GM21825 (cell line): ENCODE measurements around the gene ARPC4.

ENCODE experiments used
- ATAC-seq: cut with Tn5 transposase; IDR thresholded peaks from one replicate; pipeline ENCODE4 v1.9.1; 2021; ENCODE audit warnings: mild to moderate bottlenecking, moderate library complexity; ENCODE audit not compliant: unreplicated experiment

The ARPC4 gene

DNA sequence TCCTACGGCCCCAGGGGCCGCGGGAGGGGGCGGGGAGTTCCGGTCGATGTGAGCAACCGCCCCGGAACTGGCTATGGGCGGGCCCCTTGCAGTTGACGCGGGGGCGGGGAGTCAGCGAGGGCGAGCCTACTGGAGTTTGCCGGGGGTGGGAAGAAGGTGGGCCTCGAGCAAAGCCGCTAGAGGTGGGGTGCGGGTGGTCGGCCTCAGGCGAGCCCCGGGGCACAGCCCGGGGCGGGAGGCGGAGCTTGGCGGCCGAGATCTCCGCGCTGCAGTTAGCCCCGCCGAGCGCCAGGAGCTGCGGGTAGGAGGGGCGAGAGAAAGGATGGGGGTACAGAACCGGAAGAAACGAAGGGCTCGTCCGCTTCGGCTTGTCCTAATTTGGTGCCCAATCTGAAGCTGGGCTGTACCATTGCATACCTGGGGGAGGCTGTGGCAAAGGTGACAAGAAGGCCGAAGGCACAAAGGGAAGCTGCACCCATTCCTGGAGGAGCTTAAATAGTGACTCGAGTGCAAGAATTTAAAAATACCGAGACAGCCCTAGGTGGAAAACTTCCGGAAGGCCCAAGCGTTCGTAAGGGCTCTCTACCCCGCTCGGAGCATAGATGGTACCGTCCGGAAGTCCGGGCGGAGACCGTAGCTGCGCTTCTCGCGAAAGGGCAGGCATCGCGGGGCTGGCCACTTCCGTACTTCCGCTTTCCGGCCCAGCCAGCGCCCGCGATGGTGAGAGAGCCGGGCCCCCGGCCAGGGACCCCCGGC lies at the start of gene ARPC4, which contains the start of gene TADA3:
Gene ARPC4 (plus strand): TSS at position 678 of the 756 bp plus-strand sequence. CDS start 40 bp downstream, at position 718.
Gene TADA3 (minus strand): TSS at position 69 of the 756 bp plus-strand sequence. CDS start 1,007 bp downstream, outside the sequence.
- peak; percentile 80 for ATAC-seq

- no peak for ATAC-seq
Observed at GRCh38 chr3:9743548-9743947, 49.3 kb upstream of the ARPC4 start.

DNA sequence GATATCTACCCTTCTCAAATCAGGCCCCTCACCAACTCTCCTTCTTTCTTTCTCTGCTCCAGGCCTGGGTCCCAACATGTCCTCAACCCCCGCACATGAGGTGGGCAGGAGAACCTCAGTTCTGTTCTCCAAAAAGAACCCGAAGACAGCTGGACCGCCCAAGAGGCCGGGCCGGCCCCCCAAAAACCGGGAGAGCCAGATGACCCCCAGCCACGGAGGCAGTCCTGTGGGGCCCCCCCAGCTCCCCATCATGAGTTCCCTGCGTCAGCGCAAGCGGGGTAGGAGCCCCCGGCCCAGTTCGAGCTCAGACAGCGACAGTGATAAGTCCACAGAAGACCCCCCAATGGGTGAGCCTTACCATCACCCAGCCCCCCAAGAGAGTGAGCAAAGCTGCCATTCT lies 48.7 kb upstream of the ARPC4 start:
- ATAC-seq, result no peak

GRCh38 chr3:9745521-9745920 lies 47.4 kb upstream of the ARPC4 start:
- ATAC-seq, result no peak

DNA sequence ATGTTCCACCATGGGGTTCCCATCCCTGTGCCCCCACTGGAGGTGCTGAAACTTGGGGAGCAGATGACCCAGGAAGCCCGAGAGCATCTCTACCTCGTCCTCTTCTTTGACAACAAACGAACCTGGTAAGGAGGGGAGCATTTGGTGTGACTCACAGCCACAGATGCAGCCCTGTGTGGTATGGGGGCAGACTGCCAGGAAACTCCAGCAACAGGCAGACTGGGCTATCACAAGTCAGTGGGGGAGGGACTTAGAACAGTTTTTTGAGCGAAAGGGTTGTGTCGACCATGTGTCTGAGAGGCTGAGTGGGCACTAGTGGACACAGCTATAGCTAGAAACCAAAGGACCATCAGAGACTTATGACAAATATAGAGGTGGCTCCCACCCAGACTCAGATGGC lies 46.6 kb upstream of the ARPC4 start:
- no peak for ATAC-seq

DNA sequence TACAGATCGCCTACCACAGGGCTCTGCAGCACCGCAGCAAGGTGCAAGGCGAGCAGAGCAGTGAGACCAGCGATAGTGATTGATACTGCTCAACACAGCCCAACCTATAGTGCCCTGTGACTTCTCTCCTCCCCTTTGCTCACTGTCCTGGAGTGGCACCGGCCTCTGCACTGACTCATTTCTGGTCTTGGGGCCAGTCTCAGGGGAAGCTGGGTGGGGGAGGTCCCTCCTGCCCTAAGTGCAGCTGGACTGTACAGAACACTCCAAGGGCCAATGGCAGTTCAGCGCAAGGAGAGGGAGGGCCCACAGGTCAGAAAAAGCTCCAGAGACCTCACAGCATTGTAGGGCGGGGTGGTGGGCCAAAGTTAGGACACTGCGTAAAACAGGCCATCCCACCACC lies 45.6 kb upstream of the ARPC4 start:
- ATAC-seq, result no peak

- no peak for ATAC-seq
Observed at GRCh38 chr3:9748031-9748430, 44.9 kb upstream of the ARPC4 start.

- ATAC-seq, result no peak
Observed at GRCh38 chr3:9749296-9749644, 43.6 kb upstream of the ARPC4 start.

GRCh38 chr3:9749645-9750555 lies 43.0 kb upstream of the ARPC4 start, which contains the start of gene OGG1:
Gene OGG1 (plus strand): TSS chr3:9749952. CDS start chr3:9750287, 335 bp downstream.
- peak; percentile 90 for ATAC-seq

DNA sequence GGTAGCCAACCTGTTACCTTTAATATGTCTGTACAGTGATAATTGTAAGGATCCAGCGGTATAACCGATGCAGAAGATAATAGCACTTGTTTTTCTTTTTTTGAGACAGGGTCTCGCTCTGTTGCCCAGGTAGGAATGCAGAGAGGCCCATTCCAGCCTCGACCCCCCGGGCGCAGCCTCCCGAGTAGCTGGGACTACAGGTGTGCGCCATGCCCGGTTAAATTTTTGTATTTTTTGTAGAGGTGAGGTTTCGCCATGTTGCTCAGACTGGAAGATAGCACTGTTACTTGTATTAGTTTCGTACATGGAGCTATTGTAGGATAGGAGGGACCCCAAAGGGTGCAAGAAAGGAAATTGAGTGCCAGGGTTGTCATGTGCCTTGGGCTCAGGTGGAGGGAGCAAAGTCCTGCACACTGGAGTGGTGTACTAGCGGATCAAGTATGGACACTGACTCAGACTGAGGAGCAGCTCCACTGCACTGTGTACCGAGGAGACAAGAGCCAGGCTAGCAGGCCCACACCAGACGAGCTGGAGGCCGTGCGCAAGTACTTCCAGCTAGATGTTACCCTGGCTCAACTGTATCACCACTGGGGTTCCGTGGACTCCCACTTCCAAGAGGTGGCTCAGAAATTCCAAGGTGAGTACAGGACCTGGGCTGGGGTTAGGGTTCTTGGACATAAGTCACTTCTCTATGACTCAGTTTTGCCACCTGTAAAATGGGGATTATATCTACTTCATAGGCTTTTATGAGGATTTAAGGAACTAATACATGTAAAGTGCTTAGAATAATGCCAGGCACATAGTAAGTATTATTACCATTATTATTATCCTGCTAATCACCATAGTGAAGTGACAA lies 42.1 kb upstream of the ARPC4 start:
- ATAC-seq, result no peak

- ATAC-seq, result no peak
Observed at GRCh38 chr3:9754678-9755077, 38.2 kb upstream of the ARPC4 start.

DNA sequence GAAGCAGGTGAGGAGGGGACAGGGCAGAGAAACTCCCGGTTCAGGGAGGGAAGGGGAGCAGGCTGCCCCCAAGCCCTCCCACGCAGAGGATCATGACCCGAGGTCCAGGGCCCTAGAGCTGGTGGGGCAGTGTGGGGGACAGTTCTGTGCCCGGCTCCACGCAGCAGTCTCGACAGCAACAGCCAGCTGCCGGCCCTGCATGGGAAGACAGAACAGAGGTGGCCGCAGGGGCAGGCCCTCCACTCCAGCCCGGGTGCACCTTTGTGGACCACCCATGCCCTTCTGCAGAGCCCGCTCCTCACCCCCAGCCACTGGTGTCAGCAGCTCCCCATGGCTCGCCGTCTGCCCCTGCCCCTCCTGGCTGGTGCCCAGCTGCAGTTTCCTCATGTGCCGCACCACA lies 35.5 kb upstream of the ARPC4 start:
- no peak for ATAC-seq

DNA sequence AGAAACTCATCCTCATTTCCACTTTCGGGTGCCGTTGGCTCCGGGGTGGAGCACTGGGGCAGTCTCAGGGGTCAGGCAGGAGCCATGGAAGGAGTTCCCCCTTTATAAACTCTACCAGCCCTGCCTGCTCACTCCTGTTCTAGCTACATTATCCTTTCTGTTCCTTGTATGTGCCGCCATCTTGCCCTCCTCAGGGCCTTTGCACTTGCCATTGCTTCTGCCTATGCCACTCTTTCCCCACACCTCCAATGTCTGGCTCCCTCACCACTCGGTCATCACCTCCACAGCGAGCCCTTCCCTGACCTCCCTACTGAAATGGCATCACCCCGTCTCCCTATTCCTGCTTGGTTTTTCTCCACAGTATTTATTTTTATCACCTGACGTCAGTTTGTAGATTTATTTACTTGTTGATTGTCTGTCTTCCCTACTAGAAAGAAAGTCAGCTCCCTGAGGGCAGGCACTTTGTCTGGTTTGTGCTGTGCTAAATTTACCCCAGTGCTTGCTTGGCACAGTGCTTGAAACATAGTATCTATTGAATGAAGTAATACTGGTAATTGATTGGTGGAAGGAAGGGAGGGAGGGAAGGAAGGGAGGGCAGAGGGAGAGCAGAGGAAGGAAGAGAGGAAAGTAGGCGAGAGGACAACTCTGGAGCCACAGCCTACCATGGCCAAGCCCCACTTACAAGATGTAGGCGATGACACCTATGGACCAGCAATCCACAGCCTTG lies 31.9 kb upstream of the ARPC4 start:
- ATAC-seq, result no peak

DNA sequence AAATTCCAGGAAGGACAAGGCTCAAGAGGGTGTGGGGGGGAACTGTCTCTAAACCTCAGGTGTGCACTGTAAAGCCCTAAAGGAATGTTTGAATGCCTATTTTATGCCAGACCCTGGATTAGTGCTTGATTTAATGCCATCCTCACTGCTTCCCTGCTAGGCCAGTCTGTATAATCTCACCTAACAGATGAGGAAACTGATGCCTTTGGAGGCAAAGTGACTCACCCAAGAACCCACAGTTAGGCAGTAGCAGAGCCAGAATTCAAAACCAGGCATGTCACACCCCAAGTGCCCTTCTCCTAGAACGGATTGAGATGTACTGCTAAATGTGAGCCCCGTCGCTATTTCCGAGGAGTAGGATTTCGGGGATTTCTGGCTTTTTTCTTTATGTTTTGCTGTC lies 31.0 kb upstream of the ARPC4 start:
- ATAC-seq, result no peak

GRCh38 chr3:9762871-9763270 lies 30.0 kb upstream of the ARPC4 start:
- no peak for ATAC-seq

GRCh38 chr3:9765865-9766264 lies 27.0 kb upstream of the ARPC4 start:
- ATAC-seq, result no peak

DNA sequence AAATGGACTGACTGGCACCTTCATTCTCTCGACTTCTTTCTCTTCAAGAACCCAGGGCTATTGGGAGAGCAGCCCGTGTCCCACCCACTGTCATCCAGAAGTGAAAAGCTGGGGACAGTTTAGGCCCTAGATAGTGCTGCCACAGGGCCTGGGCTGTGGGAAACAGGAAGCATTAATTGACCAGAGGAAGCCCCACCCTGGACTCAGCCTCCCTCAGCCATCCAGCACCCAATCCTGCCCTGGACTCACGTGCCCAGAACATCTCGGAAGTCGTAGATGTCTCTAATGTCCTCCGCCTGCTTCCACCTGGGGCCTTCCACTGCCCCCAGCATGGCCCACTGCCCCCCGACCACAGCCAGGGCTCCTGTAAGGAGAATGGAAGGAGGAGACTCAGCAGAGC lies 25.5 kb upstream of the ARPC4 start:
- no peak for ATAC-seq

DNA sequence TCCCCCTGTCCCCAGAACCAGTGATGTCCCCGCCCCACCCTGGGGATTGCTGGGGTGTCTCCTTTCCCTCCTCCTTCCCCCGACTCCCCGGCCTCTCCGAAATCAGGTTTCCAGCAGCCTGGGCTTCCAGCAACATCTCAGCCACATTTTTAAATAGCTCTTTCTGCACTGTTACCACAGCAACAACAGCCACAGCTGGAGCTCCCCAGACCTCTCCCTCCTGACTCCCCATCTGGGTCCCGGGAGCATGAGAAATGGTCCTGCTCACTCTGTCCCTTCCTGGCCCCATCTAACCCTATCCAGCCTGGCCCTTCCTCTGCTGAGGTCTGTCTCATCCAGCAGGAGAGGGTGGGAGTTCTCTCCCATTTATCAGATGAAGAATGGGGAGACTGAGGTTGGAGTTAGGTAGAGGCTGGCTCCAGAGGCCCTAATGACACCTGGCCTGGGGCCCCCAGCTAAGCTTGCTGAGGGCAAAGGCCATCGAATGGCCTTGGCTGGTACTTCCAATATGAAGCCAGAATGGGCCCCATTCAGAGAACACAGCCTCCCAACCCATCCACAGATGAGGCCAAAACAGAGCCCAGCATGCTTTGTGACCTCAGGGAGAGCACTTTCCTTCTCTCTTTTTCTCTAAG lies 24.6 kb upstream of the ARPC4 start:
- ATAC-seq, result no peak

- ATAC-seq, result no peak
Observed at GRCh38 chr3:9769012-9769411, 23.9 kb upstream of the ARPC4 start.
